ENCODE measurements around the gene BASP1.
"Not testable (repeated sequence)": the region's sequence is repeated elsewhere in the genome, so short reads cannot be mapped to it uniquely, and the experiment has no call there.

The BASP1 gene

GRCh38 chr5:17191574-17191973 is 25.9 kb upstream of the BASP1 start:
- not testable (repeated sequence) for DNase-seq (ENCODE audit: low spot score)

GRCh38 chr5:17192191-17192590 is 25.2 kb upstream of the BASP1 start:
- DNase-seq (ENCODE audit: low spot score), result no peak

GRCh38 chr5:17196024-17196423 is 21.4 kb upstream of the BASP1 start:
- DNase-seq (ENCODE audit: low spot score), result no peak

- DNase-seq (ENCODE audit: low spot score), result no peak
Observed at GRCh38 chr5:17196697-17197096, 20.7 kb upstream of the BASP1 start.

- DNase-seq (ENCODE audit: low spot score), result peak; percentile 78
Observed at GRCh38 chr5:17203329-17204132, 13.9 kb upstream of the BASP1 start.

- no peak for DNase-seq (ENCODE audit: low spot score)
Observed at GRCh38 chr5:17204133-17204489, 13.3 kb upstream of the BASP1 start.

- DNase-seq (ENCODE audit: low spot score), result no peak
Observed at GRCh38 chr5:17206021-17206420, 11.4 kb upstream of the BASP1 start.

- no peak for DNase-seq (ENCODE audit: low spot score)
Observed at GRCh38 chr5:17212191-17212590, 5.2 kb upstream of the BASP1 start.

GRCh38 chr5:17212996-17213395 is 4.4 kb upstream of the BASP1 start:
- DNase-seq (ENCODE audit: low spot score), result no peak

- no peak for DNase-seq (ENCODE audit: low spot score)
Observed at GRCh38 chr5:17213938-17214337, 3.5 kb upstream of the BASP1 start.

- DNase-seq (ENCODE audit: low spot score), result no peak
Observed at GRCh38 chr5:17214893-17215292, 2.5 kb upstream of the BASP1 start.

GRCh38 chr5:17215361-17215760 is 2.1 kb upstream of the BASP1 start:
- DNase-seq (ENCODE audit: low spot score), result no peak

- peak; percentile 83 for DNase-seq (ENCODE audit: low spot score)
Observed at GRCh38 chr5:17216176-17216973, 1.1 kb upstream of the BASP1 start.

GRCh38 chr5:17216974-17217492 is 398 bp upstream of the BASP1 start:
- DNase-seq (ENCODE audit: low spot score), result no peak

GRCh38 chr5:17218353-17219005 is 1.0 kb downstream of the BASP1 start:
- no peak for DNase-seq (ENCODE audit: low spot score)

- DNase-seq (ENCODE audit: low spot score), result no peak
Observed at GRCh38 chr5:17219006-17219422, 1.6 kb downstream of the BASP1 start.

- no peak for DNase-seq (ENCODE audit: low spot score)
Observed at GRCh38 chr5:17219469-17219868, 2.0 kb downstream of the BASP1 start.

- no peak for DNase-seq (ENCODE audit: low spot score)
Observed at GRCh38 chr5:17219992-17220391, 2.6 kb downstream of the BASP1 start.

- DNase-seq (ENCODE audit: low spot score), result no peak
Observed at GRCh38 chr5:17220469-17220868, 3.0 kb downstream of the BASP1 start.

GRCh38 chr5:17221843-17222636 is 4.6 kb downstream of the BASP1 start:
- no peak for DNase-seq (ENCODE audit: low spot score)

GRCh38 chr5:17222664-17223063 is 5.2 kb downstream of the BASP1 start:
- DNase-seq (ENCODE audit: low spot score), result no peak

Data from pons (tissue), 1 donor.